Fibroblast of lung (primary cell): ENCODE measurements around the gene ANGPT4. TPM values are rescaled to one million over a fixed set of nuclear protein-coding genes. Genes with fewer than 3 reads are reported as not detected.

Experiments used
- DNase-seq, 2 donors: peaks; one replicate each; pipeline versions ENCODE4 v3.0.0 to v3.0.0-alpha.2; 2010; ENCODE audit warnings: low read depth in 2 of 2
- H2AFZ ChIP-seq: 2 replicates; pipeline ENCODE4 v1.5.1; 2012; ENCODE audit warnings: low read length, control low read depth, inconsistent platforms
- H3K27ac ChIP-seq: 2 replicates; pipeline ENCODE4 v1.5.1; 2011; ENCODE audit warnings: low read length, control low read depth; ENCODE audit not compliant: insufficient read depth
- H3K27me3 ChIP-seq: 2 replicates; pipeline ENCODE4 v1.5.1; 2011; ENCODE audit warnings: mild to moderate bottlenecking, low read length; ENCODE audit not compliant: control insufficient read depth, insufficient read depth
- H3K36me3 ChIP-seq: 2 replicates; pipeline ENCODE4 v1.5.1; 2011; ENCODE audit warnings: low read length; ENCODE audit not compliant: control insufficient read depth, insufficient read depth
- H3K4me1 ChIP-seq: 2 replicates; pipeline ENCODE4 v1.5.1; 2011; ENCODE audit warnings: low read length; ENCODE audit not compliant: control insufficient read depth, insufficient read depth; ENCODE audit errors: extremely low read depth
- H3K4me2 ChIP-seq: 2 replicates; pipeline ENCODE4 v1.5.1; 2011; ENCODE audit warnings: low read length, control low read depth; ENCODE audit not compliant: insufficient read depth; ENCODE audit errors: extremely low read depth
- H3K4me3 ChIP-seq, 4 experiments: fragments of 200-600 bp in 1 of 4; sonication (generic) in 1 of 4; replicated peaks in 1 of 4; 2 replicates each; pipeline ENCODE4 v1.5.1; 2011 to 2016; ENCODE audit warnings: low read length in 4 of 4, low read depth in 3 of 4, mild to moderate bottlenecking in 3 of 4, control low read depth in 2 of 4, inconsistent platforms in 1 of 4, mixed read lengths in 1 of 4; ENCODE audit not compliant: insufficient read depth in 1 of 4; ENCODE audit errors: control extremely low read depth in 1 of 4
- H3K79me2 ChIP-seq: 2 replicates; pipeline ENCODE4 v1.5.1; 2012; ENCODE audit warnings: mild to moderate bottlenecking, low read length, inconsistent platforms; ENCODE audit not compliant: control insufficient read depth, insufficient read depth
- H3K9ac ChIP-seq: 2 replicates; pipeline ENCODE4 v1.5.1; 2011; ENCODE audit warnings: mild to moderate bottlenecking, low read length, control low read depth; ENCODE audit not compliant: insufficient read depth
- H3K9me3 ChIP-seq: 2 replicates; pipeline ENCODE4 v1.5.1; 2012; ENCODE audit warnings: low read depth, low read length; ENCODE audit not compliant: control insufficient read depth, insufficient read depth
- H4K20me1 ChIP-seq: 2 replicates; pipeline ENCODE4 v1.5.1; 2011; ENCODE audit warnings: low read length; ENCODE audit not compliant: control insufficient read depth, insufficient read depth; ENCODE audit errors: extremely low read depth
- EZH2 ChIP-seq: IDR thresholded peaks from 2 replicates; pipeline ENCODE4 v1.5.1; 2012; ENCODE audit warnings: low read length, control low read depth, mild to moderate bottlenecking; ENCODE audit errors: missing control alignments
- polyA plus RNA-seq, 2 donors: library from polyadenylated mRNA; depleted of rRNA in 1 of 2; stranded (reverse) in 1 of 2; unstranded in 1 of 2; fragments of >200 nt; gene quantifications; 2 replicates each; pipeline ENCODE4 v1.2.1, GENCODE V29; 2011 to 2012; ENCODE audit warnings: missing spikeins in 1 of 2
- total RNA-seq: library from RNA; depleted of rRNA; stranded (reverse); fragments of >200 nt; gene quantifications from 2 replicates; pipeline ENCODE4 v1.2.1, GENCODE V29; 2014
- TF ChIP-seq, protein P1 (sequence below), 2 donors: IDR thresholded peaks in 1 of 2; conservative IDR thresholded peaks in 1 of 2; 1 replicate in 1 of 2; 2 replicates in 1 of 2; pipeline ENCODE4 v1.5.1; 2011 to 2012; ENCODE audit warnings: low read length in 2 of 2, control low read depth in 1 of 2, inconsistent platforms in 1 of 2, low read depth in 1 of 2, mild to moderate bottlenecking in 1 of 2

Gene ANGPT4
- total and polyA plus RNA-seq, 2 donors (not counting 1 experiment from before 2014, with no cell fraction given): under 0.01 TPM; not detected in 1

GRCh38 chr20:871948-872347 is 44.2 kb downstream of the ANGPT4 start:
- Histone ChIP-seq H3K9me3 (no peaks in the 10 kb centered on the region), H3K4me2 (no peak overlapping the region), H3K36me3 (no peaks in the 10 kb centered on the region), H4K20me1 (no peaks in the 10 kb centered on the region), H3K4me3 (no peak overlapping the region), H3K79me2 (no peaks in the 10 kb centered on the region), H3K9ac (no peak overlapping the region), H3K27ac (no peak overlapping the region), H2AFZ (no peak overlapping the region), H3K27me3 (peaks cover 6% of the 10 kb centered on the region), H3K4me1 (no peaks in the 10 kb centered on the region)
- DNase-seq: no peak
- TF ChIP-seq, protein P1, sequence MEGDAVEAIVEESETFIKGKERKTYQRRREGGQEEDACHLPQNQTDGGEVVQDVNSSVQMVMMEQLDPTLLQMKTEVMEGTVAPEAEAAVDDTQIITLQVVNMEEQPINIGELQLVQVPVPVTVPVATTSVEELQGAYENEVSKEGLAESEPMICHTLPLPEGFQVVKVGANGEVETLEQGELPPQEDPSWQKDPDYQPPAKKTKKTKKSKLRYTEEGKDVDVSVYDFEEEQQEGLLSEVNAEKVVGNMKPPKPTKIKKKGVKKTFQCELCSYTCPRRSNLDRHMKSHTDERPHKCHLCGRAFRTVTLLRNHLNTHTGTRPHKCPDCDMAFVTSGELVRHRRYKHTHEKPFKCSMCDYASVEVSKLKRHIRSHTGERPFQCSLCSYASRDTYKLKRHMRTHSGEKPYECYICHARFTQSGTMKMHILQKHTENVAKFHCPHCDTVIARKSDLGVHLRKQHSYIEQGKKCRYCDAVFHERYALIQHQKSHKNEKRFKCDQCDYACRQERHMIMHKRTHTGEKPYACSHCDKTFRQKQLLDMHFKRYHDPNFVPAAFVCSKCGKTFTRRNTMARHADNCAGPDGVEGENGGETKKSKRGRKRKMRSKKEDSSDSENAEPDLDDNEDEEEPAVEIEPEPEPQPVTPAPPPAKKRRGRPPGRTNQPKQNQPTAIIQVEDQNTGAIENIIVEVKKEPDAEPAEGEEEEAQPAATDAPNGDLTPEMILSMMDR (conservative IDR thresholded peaks at IDR 0.05 in 1 of 2, IDR thresholded peaks at IDR 0.05 in 1 of 2; ENCODE audit: low read depth in 1 of 2, low read length in 2 of 2): no peak
- TF ChIP-seq EZH2: no peak

DNA sequence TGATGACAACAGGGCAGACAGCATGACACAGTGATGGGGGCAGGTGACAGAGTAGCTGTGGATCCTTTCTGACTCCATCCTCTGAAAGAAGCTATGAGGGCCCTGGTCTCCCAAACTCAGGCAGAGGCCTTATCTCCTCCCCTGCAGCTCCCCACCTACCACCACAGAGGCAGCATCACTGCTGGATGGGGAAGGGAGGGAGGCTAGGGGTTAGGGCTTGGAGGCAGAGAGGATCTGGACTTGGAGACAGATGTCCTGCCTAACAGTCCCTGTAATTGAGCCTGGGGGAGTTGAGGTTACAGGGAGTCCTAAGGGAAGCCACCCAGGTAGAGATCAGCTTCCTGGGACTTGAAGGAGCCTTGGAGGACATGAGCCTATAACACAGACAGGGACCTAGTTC is 44.7 kb downstream of the ANGPT4 start:
- no peak overlapping the region for H3K9ac ChIP-seq
- no peak overlapping the region for H3K4me2 ChIP-seq
- H3K4me1 ChIP-seq: no peaks in the 10 kb centered on the region
- no peaks in the 10 kb centered on the region for H4K20me1 ChIP-seq
- no peak overlapping the region for H2AFZ ChIP-seq
- no peak for TF ChIP-seq EZH2
- TF ChIP-seq, protein P1 (conservative IDR thresholded peaks at IDR 0.05 in 1 of 2, IDR thresholded peaks at IDR 0.05 in 1 of 2; ENCODE audit: low read depth in 1 of 2, low read length in 2 of 2): no peak
- no peak overlapping the region for H3K27ac ChIP-seq
- H3K27me3 ChIP-seq: peaks cover 6% of the 10 kb centered on the region
- no peaks in the 10 kb centered on the region for H3K36me3 ChIP-seq
- H3K4me3 ChIP-seq: no peak overlapping the region
- no peak for DNase-seq
- no peaks in the 10 kb centered on the region for H3K79me2 ChIP-seq
- no peaks in the 10 kb centered on the region for H3K9me3 ChIP-seq

DNA sequence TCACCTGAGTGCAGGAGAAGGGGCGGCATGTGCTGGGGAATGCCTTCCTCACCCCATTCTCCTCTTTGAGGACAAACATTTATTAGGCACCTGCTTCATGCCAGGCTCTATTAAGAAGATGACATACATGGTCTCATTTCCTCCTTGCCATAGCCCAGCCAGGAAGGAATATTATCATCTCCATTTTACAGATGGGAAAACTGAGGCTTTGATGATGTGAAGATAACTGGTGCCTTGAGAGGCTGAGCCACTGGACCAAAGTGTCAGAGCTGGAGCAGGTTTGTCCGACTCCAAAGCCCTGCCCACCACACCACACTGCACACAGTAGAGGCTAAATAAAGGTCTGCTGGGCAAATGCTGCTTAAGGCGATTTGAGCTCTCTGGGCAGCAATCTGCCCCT is 45.4 kb downstream of the ANGPT4 start:
- H3K79me2 ChIP-seq: no peaks in the 10 kb centered on the region
- H3K4me3 ChIP-seq: no peak overlapping the region
- peaks cover 6% of the 10 kb centered on the region for H3K27me3 ChIP-seq
- TF ChIP-seq EZH2: no peak
- TF ChIP-seq, protein P1 (conservative IDR thresholded peaks at IDR 0.05 in 1 of 2, IDR thresholded peaks at IDR 0.05 in 1 of 2; ENCODE audit: low read depth in 1 of 2, low read length in 2 of 2): no peak
- no peaks in the 10 kb centered on the region for H4K20me1 ChIP-seq
- H3K4me1 ChIP-seq: no peaks in the 10 kb centered on the region
- no peaks in the 10 kb centered on the region for H3K36me3 ChIP-seq
- no peak overlapping the region for H2AFZ ChIP-seq
- no peak overlapping the region for H3K4me2 ChIP-seq
- no peaks in the 10 kb centered on the region for H3K9me3 ChIP-seq
- H3K9ac ChIP-seq: no peak overlapping the region
- DNase-seq: no peak
- H3K27ac ChIP-seq: no peak overlapping the region
